TTC549 (cell line): ENCODE results near the gene COX14.
"Not testable (repeated sequence)": the region's sequence is repeated elsewhere in the genome, so short reads cannot be mapped to it uniquely, and the experiment has no call there.

ENCODE experiments used
- FAIRE-seq: peaks from 2 replicates; lab custom pipeline; 2012; peaks lifted over from hg19 to GRCh38; lab: Jason Lieb, UNC

The COX14 gene

DNA sequence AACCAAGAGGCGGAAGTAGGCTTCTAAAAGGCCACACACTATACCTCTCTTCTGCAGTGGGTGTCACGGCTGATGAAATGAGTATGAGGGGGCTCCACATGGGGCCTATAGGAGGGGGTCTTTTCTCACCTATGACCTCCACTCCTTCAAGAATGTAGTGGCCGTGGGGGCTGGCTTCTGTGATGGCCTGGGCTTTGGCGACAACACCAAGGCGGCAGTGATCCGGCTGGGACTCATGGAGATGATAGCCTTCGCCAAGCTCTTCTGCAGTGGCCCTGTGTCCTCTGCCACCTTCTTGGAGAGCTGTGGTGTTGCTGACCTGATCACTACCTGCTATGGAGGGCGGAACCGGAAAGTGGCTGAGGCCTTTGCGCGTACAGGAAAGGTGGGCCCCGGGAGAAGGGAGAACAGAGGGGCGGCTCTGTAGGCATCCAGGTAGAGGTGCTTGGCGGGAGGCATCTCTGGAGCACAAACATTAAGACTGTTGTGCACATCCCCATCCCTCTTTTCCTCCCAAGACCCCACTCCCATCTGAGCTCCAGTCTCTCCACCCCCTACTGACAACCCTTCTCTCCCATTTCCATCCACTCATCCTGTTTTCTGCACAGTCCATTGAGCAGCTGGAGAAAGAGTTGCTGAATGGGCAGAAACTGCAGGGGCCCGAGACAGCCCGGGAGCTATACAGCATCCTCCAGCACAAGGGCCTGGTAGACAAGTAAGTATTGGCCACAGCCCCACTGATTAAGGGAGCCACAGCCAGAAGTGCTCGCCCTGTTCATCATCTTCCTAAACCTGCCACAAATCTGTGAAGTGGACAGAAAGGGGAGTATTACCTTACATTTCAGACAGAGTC lies 4.4 kb upstream of the COX14 start:
- FAIRE-seq = no peak

- no peak for FAIRE-seq
These were observed 2.7 kb upstream of the COX14 start for GRCh38 chr12:50109319-50109718.

DNA sequence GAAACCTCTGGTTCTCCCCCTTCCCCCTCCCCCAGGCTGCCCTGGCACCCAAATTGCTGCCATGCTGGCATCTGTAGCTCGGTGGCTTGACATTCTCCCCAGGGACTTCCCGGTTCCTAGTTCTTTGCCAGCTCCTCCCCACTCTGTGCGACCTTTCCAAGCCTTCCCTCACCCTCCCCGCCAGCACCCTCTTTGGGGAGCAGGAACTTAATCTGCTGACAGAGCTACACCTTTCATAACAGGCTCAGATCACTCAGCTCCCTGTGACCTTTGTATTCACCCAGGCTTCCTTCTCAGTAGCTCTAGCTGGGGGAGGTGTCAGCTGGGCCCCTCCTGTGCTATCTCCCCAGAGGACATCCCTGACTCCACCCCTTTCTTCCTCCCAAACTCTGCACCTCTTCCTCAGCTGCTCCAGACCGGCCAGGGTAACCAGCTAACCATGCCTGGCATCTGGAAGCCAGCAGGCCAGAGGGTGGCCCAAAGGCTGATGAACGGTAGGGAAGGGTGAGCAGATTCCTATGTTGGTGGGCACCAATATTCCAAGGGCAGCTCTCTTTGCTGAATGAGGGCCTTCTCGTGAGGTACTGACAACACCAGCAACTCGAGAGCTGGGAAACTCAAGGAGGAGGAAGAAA lies 1.8 kb upstream of the COX14 start:
- FAIRE-seq = no peak

DNA sequence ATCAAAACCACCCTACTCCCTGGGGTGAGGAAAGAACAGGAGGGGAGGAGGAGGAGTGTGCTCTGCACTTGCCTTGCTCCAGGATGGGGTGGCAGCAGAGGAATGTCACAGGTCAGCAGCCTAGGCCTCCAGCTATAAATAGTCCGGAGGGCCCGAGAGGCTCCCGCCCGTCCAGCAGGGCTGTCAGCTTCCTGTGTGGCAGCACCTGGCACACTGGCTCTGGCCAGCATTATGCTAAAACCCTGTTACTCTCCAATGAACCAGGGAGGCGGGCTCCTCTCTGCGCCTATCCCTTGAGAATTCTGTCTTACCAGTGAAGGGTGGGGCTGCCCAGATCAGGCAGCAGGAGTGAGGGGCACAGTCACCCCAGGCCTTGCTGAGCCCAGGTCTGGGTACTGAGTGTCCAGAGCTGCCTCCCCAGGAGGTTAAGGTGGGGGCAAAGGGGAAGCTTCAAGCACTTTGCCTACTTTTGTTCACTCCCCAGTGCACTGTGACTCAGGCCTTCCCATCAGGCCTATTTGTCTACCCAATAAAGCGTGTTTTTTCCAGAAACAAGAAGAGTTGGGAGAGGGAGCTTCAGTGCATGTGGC lies 1.2 kb upstream of the COX14 start:
- FAIRE-seq = no peak

DNA sequence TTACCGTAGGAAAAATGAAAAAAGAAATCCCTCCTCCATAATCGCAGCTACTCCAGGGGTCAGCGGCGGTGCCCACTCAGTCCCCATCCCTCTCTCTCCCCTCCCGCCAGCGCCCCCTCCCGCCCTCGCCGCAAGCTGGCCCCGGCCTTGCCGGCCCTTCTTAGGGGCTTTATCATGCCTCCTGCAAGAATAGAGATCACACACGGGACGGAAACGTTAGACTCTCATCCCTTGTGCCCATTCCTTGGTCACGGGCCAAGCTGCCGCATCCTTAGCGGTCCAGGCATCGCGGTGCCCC lies 692 bp upstream of the COX14 start:
- FAIRE-seq = no peak

- no peak for FAIRE-seq
These were observed 601 bp downstream of the COX14 start for GRCh38 chr12:50112456-50113218.

DNA sequence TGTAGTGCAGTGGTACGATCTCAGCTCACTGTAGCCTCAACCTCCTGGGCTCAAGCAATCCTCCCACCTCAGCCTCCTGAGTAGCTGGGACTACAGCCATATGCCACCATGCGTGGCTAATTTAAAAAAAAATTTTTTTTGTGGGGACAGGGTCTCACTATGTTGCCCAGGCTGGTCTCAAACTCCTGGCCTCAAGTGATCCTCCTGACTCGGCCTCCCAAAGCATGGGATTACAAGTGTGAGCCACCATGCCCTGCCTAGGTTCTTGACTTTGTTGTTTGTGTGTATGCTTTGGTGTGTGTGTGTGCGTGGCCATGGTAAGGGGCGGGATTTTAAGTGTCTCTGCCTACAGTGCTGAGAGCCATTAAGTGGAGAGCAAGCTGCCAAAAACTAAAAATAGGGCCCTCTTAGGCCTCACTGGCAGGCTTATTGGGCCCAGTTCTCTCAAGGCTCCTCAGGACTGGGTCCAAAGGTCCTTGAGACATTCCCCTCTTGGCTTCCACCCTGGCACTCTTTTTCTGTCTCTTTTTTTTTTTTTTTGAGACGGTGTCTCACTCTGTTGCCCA lies 5.1 kb downstream of the COX14 start:
- FAIRE-seq = no peak

- no peak for FAIRE-seq
These were observed 7.4 kb downstream of the COX14 start for GRCh38 chr12:50119387-50119786.

DNA sequence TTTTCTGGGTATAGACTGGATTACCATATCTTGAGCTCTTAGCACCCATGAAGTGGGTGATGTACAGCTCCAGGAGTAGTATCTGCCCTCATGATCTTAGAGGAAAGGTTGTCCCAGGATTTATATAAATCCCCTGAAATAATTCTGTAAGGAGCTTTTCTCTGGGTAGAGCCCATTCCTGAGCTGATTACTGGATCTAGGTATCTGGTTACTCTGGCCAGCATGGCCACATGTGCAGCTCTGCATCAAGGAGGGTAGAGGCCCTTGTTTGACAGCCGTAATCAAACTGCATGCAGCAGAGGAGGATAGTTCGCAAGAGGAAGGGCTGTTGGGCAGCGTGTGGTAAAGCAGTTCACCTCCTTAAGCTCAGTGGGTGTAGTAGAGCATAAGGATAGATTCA lies 8.5 kb downstream of the COX14 start:
- no peak for FAIRE-seq

GRCh38 chr12:50120953-50121352 lies 8.9 kb downstream of the COX14 start:
- FAIRE-seq = no peak

GRCh38 chr12:50121641-50122040 lies 9.6 kb downstream of the COX14 start:
- FAIRE-seq = no peak

DNA sequence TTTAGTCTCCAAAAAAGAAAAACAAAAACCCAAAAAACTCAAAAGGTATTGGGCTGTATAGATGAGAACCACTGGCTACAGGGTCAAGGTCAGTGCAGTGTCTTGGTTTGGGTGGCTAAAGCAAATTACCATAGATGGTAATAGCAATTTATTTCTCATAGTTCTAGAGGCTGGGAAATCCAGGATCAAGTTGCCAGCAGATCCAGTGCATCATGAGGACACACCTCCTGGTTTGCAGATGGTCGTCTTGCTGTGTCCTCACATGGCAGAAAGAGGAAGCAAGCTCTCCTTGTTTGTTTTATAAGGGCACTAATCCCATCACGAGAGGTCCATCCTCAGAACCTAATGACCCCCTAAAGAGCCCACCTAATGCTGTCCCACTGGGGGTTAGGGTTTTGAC lies 11.2 kb downstream of the COX14 start:
- no peak for FAIRE-seq

DNA sequence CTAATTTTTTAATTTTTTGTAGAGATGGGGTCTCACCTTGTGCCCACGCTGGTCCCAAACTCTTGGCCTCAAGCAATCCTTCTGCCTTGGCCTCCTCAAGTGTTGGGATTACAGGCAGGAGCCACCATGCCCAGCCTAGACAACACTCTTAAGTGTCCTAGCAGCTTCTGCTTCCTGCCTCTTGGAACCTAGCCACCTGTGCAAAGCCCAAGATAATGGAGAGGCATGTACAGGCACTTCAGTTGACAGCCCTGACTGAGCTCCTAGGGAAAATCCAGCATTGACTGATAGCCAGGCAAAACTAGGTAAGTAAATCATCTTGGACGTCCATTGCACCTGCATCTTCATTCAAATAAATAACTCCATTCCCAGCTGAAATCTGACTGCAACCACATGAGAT lies 15.5 kb downstream of the COX14 start:
- no peak for FAIRE-seq

DNA sequence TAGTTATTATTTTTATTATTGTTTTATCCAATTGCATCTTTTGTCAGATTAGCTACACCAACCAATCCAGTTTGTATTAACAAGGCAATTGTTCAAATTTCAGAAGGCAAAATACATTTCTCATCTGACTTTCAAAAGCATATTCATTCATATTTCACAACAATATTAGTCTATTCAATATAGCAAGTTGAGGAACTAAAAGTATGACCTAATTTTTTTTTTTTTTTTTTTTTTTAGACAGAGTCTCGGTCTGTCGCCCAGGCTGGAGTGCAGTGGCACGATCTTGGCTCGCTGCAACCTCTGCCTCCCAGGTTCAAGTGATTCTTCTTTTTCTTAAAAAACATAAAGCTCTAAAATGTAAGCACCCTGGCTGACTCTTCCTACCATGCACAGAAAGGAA lies 17.3 kb downstream of the COX14 start:
- no peak for FAIRE-seq

DNA sequence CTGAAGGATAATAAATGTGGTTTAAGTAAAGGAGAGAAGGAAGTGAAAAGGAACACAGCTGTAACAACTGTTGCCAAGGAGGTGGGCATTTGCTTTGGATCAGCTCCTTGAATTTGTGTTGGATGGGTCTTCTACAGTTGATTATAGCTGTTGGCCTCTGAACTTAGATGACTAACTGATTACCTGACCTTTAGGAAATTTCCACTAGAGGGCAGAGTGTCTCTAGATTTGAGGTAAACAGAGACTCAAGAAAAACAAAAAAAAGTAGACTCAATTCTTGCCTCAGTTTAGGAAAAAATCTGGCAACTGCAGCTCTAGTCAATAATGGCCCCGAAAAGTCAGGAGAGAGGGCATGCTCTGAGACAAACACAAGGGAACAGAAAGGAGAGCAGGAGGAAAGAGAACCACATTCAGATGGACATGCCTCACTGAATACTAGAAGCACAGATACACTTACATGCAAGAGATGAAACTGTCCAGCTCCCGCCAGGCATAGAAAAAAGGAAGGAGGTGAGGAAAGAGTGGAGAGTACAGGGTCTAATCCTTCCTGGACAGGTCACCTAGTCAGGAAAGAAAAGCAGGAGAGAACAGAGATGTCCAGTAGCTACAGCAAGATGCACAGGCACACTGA lies 20.6 kb downstream of the COX14 start:
- no peak for FAIRE-seq

DNA sequence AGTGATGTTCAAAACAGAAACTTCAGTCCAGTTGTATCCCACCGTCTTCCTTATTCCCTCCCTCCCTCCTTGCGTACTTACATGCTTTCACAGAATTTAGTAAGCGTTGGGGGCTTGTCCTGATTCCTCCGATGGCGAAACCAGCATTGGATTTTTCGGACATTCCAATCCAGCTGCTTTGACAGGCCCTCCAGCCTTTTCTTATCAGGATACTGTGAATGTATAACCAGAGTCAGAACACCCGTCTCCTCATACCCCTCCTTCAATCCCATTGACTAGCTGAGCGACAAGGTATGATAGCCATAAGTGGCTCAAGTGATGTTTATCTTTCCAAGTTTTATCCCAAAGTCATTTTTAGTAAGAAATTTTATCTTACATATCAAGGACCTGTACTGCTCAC lies 31.0 kb downstream of the COX14 start:
- FAIRE-seq = no peak

- no peak for FAIRE-seq
These were observed 33.4 kb downstream of the COX14 start for GRCh38 chr12:50145439-50145838.

DNA sequence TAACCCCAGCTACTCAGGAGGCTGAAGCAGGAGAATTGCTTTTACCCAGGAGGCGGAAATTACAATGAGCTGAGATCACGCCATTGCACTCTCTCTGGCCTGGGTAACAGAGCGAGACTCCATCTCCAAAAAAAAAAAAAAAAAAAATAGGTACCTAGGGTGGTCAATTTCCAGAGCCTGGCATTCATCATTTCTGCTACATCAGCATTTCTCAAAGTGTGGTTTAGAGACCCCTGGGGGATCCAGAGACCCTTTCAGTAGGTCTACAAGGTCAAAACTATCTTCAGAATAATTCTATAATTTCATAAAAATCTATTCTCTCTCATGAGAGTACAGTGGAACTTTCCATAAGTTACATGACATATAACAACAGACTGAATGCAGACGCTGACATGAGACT lies 35.2 kb downstream of the COX14 start:
- FAIRE-seq = no peak

DNA sequence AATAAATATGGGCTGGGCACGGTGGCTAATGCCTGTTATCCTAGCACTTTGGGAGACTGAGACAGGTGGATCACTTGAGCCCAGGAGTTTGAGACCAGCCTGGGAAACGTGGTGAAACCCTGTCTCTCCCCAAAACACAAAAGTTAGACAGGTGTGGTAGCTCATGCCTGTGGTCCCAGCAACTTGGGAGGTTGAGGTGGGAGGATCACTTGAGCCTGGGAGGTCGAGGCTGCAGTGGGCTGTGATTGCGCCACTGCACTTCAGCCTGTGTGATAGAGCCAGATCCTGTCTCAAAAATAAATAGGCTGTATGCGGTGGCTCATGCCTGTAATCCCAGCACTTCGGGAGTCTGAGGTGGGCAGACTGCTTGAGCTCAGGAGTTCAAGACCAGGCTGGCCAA lies 36.0 kb downstream of the COX14 start:
- not testable (repeated sequence) for FAIRE-seq

GRCh38 chr12:50149311-50149710 lies 37.3 kb downstream of the COX14 start:
- no peak for FAIRE-seq

DNA sequence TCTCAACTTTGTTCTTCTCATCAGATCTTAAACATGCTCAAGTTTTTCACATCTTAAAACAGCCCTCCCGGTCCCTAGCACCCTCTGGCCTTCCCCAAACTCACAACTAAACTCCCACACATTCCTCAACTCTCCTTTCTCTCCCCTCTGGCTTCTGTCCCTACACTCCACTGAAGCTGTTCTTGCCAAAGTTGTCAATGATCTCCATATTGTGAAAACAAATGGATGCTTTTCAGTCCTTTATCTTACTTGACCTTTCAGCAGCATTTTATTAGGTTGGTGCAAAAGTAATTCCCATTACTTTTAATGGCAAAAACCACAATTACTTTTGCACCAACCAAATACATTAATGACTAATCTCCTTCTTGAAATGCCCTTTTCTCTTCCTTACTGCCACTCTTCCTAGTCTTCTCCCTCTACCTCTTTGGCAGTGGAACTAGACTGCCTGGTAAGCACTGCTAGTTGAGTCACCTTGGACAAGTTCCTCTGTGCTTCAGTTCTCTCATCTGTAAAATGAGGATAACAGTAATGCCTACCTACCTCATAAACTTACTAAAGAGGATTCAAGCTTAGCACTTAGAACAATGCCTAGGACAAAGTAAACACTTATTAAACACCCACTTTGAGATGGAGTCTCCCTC lies 39.1 kb downstream of the COX14 start:
- no peak for FAIRE-seq

GRCh38 chr12:50154947-50155346 lies 42.9 kb downstream of the COX14 start:
- not testable (repeated sequence) for FAIRE-seq
